AG04450 (cell line): ENCODE data around the gene DENND2A. TPM values are rescaled to one million over a fixed set of nuclear protein-coding genes. Genes with fewer than 3 reads are reported as not detected.
"Not testable (repeated sequence)": the region's sequence is repeated elsewhere in the genome, so short reads cannot be mapped to it uniquely, and the experiment has no call there.

ENCODE experiments used
- CTCF ChIA-PET: fragments of 300-600, 350-600 bp; formaldehyde crosslinking; extraction: SDS; loops from one replicate; lab custom pipeline; 2022; ENCODE audit warnings: antibody characterized with exemption, inconsistent platforms; lab: Charles Lee
- POLR2A ChIA-PET: fragments of 350-600 bp; formaldehyde crosslinking; extraction: SDS; loops from one replicate; lab custom pipeline; 2021; ENCODE audit warnings: antibody characterized with exemption, inconsistent platforms; lab: Yijun Ruan, JAX
- DNase-seq: peaks from one replicate; pipeline ENCODE4 v3.0.0-alpha.2; 2011; ENCODE audit warnings: low read depth, low spot score
- H3K27ac ChIP-seq: one replicate; pipeline ENCODE4 v1.5.1; 2012; ENCODE audit warnings: low read depth, low read length, control low read depth
- H3K27me3 ChIP-seq: one replicate; pipeline ENCODE4 v1.6.0; 2012; ENCODE audit warnings: low read length; ENCODE audit not compliant: control insufficient read depth, insufficient read depth
- H3K4me3 ChIP-seq: 2 replicates; pipeline ENCODE4 v1.5.1; 2011; ENCODE audit warnings: mild to moderate bottlenecking, low read depth, low read length, control low read depth
- H3K9me3 ChIP-seq: 2 replicates; pipeline ENCODE4 v1.5.1; 2012; ENCODE audit warnings: low read length; ENCODE audit not compliant: control insufficient read depth, insufficient read depth
- CTCF ChIP-seq: IDR thresholded peaks from 2 replicates; pipeline ENCODE4 v1.5.1; 2011; ENCODE audit warnings: low read depth, low read length, control low read depth, inconsistent platforms
- polyA plus RNA-seq: library from polyadenylated mRNA; depleted of rRNA; stranded (reverse); fragments of >200 nt; gene quantifications from 2 replicates; pipeline ENCODE4 v1.2.3, GENCODE V29; 2011

Gene DENND2A
- polyA plus RNA-seq, 1 experiment = 40.8 TPM

GRCh38 chr7:140669352-140669751 lies 28.7 kb upstream of the DENND2A start:
- TF ChIP-seq CTCF = no peak
- H3K27ac ChIP-seq = no peak overlapping the region
- H3K9me3 ChIP-seq = no peaks in the 10 kb centered on the region
- ChIA-PET CTCF (interaction anchor here (1.5 kb wide), 1 partner anchor 9 kb away, joined by 5 read pairs; no protein-coding TSS in a partner anchor), POLR2A (interaction anchor here (0.6 to 1.1 kb wide), 2 partner anchors 10 to 27 kb away, joined by 3 to 7 read pairs; partner anchors contain the start of gene NDUFB2)
- no peak for DNase-seq
- no peak overlapping the region for H3K4me3 ChIP-seq
- H3K27me3 ChIP-seq = peaks cover 10% of the 10 kb centered on the region

- H3K9me3 ChIP-seq = no peaks in the 10 kb centered on the region
- DNase-seq = no peak
- H3K27ac ChIP-seq = no peak overlapping the region
- TF ChIP-seq CTCF = no peak
- ChIA-PET POLR2A (interaction anchor here (1.1 kb wide), 1 partner anchor 27 kb away, joined by 7 read pairs; the partner anchor contains the start of gene NDUFB2), CTCF (interaction anchor here (1.5 kb wide), 1 partner anchor 8 kb away, joined by 5 read pairs; no protein-coding TSS in a partner anchor)
- H3K27me3 ChIP-seq = peaks cover 10% of the 10 kb centered on the region
- H3K4me3 ChIP-seq = no peak overlapping the region
These were observed 28.0 kb upstream of the DENND2A start for GRCh38 chr7:140668641-140669040.

- H3K27me3 ChIP-seq = peaks cover 10% of the 10 kb centered on the region
- ChIA-PET CTCF (no interaction called here), POLR2A (no interaction called here)
- no peak overlapping the region for H3K27ac ChIP-seq
- TF ChIP-seq CTCF = no peak
- H3K9me3 ChIP-seq = no peaks in the 10 kb centered on the region
- no peak for DNase-seq
- H3K4me3 ChIP-seq = no peak overlapping the region
These were observed 26.9 kb upstream of the DENND2A start for GRCh38 chr7:140667476-140667875.

- POLR2A ChIA-PET, CTCF ChIA-PET, H3K4me3 ChIP-seq: not testable (repeated sequence)
These were observed 22.3 kb upstream of the DENND2A start for GRCh38 chr7:140662938-140663337.

GRCh38 chr7:140661124-140661523 lies 20.5 kb upstream of the DENND2A start:
- peak; percentile 37 for TF ChIP-seq CTCF
- H3K27ac ChIP-seq = no peak overlapping the region
- DNase-seq = no peak
- CTCF ChIA-PET = interaction anchor here (0.6 to 3.0 kb wide), 14 partner anchors 8 to 873 kb away, joined by 3 to 12 read pairs (median 5); partner anchors contain the start of gene MRPS33
- no peaks in the 10 kb centered on the region for H3K27me3 ChIP-seq
- H3K9me3 ChIP-seq = no peaks in the 10 kb centered on the region
- POLR2A ChIA-PET = no interaction called here
- no peak overlapping the region for H3K4me3 ChIP-seq

More at GRCh38 chr7:140662938-140663337, 22.3 kb upstream of the DENND2A start:
- not testable (repeated sequence) for H3K27ac ChIP-seq, H3K27me3 ChIP-seq, DNase-seq, H3K9me3 ChIP-seq
